Type B pancreatic cell (in vitro differentiated cells): Measurements from ENCODE around the gene GAS2L1. TPM values are rescaled to one million over a fixed set of nuclear protein-coding genes. Genes with fewer than 3 reads are reported as not detected.
A peak's percentile ranks its signal among the peaks of the same experiment; 100 is the strongest.

Experiments used
- DNase-seq: peaks from one replicate; pipeline ENCODE4 v3.0.0; 2021; ENCODE audit warnings: mixed read lengths; ENCODE audit not compliant: unreplicated experiment; ENCODE audit errors: extremely low spot score
- H3K27ac Mint-ChIP-seq: 2 replicates; pipeline ENCODE4 v1.8.0; 2021; ENCODE audit warnings: mild to moderate bottlenecking, mixed read lengths
- H3K27me3 Mint-ChIP-seq: 2 replicates; pipeline ENCODE4 v1.8.0; 2021; ENCODE audit warnings: mixed read lengths
- H3K36me3 Mint-ChIP-seq: 2 replicates; pipeline ENCODE4 v1.8.0; 2021; ENCODE audit warnings: mixed read lengths
- H3K4me1 Mint-ChIP-seq: one replicate; pipeline ENCODE4 v1.8.0; 2021; ENCODE audit warnings: mixed read lengths; ENCODE audit not compliant: unreplicated experiment
- H3K4me3 Mint-ChIP-seq: 2 replicates; pipeline ENCODE4 v1.8.0; 2021; ENCODE audit warnings: mild to moderate bottlenecking, mixed read lengths
- H3K9me3 Mint-ChIP-seq: 2 replicates; pipeline ENCODE4 v1.8.0; 2021; ENCODE audit warnings: mixed read lengths
- total RNA-seq: library from RNA; stranded (reverse); gene quantifications from 2 replicates; pipeline ENCODE4 v1.2.1, GENCODE V29; 2021; ENCODE audit warnings: low replicate concordance
- TF ChIP-seq, protein P1 (sequence below): fragments of 200-600 bp; sonication (generic); conservative IDR thresholded peaks from 2 replicates; pipeline ENCODE4 v1.5.0; 2021; ENCODE audit warnings: antibody characterized with exemption, mild to moderate bottlenecking

GAS2L1 gene
- total RNA-seq, 1 donor from 2014 or later = 13.5 TPM

DNA sequence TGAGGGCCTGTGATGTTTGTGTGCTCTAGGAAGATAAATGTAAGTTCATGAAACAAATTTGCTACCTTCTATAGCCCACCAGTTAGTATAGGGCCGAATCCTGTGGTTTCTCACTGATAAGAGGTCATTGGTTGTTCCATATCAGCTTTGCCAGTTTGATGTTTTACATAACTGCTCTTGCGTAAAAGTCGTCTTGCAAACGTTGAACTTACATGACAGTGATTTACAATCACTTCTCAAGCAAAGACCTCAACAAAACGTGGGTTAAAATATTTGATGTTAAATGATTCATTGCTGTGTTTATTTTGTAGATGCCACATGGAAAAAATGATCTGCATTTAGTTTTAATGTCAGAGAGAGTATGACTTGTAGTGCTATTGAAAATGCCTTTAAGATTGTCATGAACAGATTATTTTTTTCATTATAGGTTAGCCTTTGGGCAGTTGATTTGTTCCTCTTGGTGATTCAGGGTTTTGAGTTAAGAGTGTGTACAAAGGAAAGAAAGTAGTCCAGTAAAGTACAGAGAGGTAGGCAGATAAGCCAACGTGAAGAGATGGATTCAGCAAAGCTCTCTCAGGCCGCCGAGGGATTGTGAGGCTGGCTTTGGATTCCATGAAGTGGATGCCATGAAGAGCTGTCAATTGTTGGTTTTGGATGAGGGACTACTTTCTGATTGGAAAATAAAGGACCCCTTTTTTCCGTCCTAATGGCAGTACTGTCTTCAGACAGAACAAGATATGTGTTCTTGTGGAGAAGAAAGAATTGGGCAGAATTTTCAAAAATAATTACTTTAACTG lies 35.8 kb upstream of the GAS2L1 start:
- TF ChIP-seq, protein P1, sequence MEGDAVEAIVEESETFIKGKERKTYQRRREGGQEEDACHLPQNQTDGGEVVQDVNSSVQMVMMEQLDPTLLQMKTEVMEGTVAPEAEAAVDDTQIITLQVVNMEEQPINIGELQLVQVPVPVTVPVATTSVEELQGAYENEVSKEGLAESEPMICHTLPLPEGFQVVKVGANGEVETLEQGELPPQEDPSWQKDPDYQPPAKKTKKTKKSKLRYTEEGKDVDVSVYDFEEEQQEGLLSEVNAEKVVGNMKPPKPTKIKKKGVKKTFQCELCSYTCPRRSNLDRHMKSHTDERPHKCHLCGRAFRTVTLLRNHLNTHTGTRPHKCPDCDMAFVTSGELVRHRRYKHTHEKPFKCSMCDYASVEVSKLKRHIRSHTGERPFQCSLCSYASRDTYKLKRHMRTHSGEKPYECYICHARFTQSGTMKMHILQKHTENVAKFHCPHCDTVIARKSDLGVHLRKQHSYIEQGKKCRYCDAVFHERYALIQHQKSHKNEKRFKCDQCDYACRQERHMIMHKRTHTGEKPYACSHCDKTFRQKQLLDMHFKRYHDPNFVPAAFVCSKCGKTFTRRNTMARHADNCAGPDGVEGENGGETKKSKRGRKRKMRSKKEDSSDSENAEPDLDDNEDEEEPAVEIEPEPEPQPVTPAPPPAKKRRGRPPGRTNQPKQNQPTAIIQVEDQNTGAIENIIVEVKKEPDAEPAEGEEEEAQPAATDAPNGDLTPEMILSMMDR = no peak
- DNase-seq = no peak
- Mint-ChIP-seq H3K4me3 (peak overlapping the region; percentile 98), H3K27ac (peak overlapping the region; percentile 100), H3K9me3 (no peaks in the 10 kb centered on the region), H3K4me1 (peaks cover 56% of the 10 kb centered on the region), H3K27me3 (peaks cover 4% of the 10 kb centered on the region), H3K36me3 (peaks cover 67% of the 10 kb centered on the region)

DNA sequence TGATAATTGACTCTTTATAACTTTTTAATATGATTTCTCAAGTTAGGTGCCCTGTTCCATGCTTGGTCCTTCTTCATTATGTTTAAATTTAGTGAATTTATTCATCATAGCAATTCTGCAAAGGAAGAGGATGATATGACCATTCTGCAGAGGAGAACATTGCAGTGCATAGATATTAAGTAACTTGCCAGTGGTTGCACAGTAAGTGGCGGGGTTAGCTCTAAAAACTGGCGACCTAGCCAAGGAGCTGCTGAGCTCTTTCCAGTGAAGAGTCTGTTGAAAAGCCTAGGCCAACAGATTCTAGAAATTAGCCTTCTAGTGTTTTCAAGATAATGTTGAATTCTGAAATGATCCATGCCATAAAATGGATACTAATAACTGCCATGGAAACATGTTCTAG lies 33.8 kb upstream of the GAS2L1 start:
- no peak for DNase-seq
- no peaks in the 10 kb centered on the region for H3K9me3 Mint-ChIP-seq
- TF ChIP-seq, protein P1 = no peak
- H3K4me1 Mint-ChIP-seq = peaks cover 59% of the 10 kb centered on the region
- peaks cover 71% of the 10 kb centered on the region for H3K36me3 Mint-ChIP-seq
- H3K4me3 Mint-ChIP-seq = no peak overlapping the region
- no peak overlapping the region for H3K27ac Mint-ChIP-seq
- peaks cover 4% of the 10 kb centered on the region for H3K27me3 Mint-ChIP-seq

DNA sequence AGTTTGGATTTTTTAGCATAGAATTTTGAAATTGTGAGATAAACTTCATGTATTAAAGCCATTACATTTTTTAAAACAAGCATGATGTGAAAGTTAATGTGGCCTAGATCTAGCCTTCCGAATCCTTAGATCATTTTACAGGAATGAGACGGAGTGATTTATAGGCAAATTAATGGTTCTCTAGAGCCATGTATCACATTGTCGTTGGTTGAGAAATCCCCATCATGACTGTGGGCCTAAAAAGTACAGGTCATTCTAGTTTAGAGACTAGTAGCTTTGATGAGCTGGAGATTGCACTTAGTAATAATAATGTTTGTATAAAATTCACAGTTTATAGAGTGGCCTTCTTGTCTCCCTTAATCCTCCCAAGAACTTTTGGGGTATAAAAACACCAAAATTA lies 31.3 kb upstream of the GAS2L1 start:
- peaks cover 56% of the 10 kb centered on the region for H3K4me1 Mint-ChIP-seq
- no peak for DNase-seq
- H3K36me3 Mint-ChIP-seq = peaks cover 74% of the 10 kb centered on the region
- H3K27ac Mint-ChIP-seq = no peak overlapping the region
- H3K27me3 Mint-ChIP-seq = no peaks in the 10 kb centered on the region
- H3K4me3 Mint-ChIP-seq = no peak overlapping the region
- H3K9me3 Mint-ChIP-seq = no peaks in the 10 kb centered on the region
- TF ChIP-seq, protein P1 = no peak

DNA sequence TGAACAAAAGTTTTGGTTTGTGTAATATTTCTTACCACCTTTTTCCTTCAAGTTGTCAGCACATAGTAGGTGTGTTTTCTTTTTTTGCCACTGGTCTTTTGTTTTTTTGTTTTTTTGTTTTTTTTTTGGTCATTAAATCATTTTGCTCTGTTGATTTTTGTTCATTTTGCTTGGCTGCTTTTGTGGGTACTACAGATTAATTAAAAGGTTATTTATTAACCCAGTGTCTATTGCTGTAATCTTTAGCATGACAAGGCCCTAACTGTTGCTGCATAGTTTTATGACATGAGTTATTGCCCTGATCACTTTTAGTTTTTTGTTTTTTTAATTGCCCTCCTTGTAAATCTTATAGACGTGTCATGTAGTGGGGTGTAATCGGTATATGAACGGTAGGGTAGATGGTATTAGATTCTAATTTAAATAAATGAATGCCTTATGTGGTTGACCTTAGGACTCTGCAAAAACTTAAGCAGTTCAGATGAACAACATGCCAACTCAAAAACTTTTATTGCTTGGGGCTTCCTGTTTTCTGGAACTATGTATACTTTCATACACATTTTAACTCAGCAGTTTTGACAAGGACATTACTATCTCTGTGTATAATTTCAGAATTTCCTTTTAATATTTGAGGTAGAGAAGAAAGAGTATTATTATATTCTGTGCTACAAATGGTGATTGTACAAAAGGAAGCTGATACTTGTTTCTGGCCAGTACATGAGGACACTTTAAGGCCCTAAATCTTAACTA lies 30.5 kb upstream of the GAS2L1 start:
- TF ChIP-seq, protein P1 = no peak
- H3K9me3 Mint-ChIP-seq = no peaks in the 10 kb centered on the region
- peaks cover 69% of the 10 kb centered on the region for H3K36me3 Mint-ChIP-seq
- peak overlapping the region; percentile 32 for H3K4me3 Mint-ChIP-seq
- peak overlapping the region; percentile 22 for H3K27ac Mint-ChIP-seq
- no peak for DNase-seq
- H3K27me3 Mint-ChIP-seq = no peaks in the 10 kb centered on the region
- H3K4me1 Mint-ChIP-seq = peaks cover 48% of the 10 kb centered on the region

DNA sequence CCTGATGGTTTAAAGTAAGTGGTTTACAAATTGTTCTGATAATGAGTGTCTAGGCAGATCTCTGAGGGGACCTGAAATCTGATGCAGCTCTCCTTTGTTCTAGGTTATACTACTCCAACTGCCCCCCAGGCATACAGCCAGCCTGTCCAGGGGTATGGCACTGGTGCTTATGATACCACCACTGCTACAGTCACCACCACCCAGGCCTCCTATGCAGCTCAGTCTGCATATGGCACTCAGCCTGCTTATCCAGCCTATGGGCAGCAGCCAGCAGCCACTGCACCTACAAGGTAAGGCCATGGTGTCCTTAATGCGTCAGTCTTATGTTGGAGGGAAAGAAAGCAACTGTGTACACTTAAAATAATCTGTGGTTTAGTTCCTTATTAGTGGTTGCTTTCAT lies 28.5 kb upstream of the GAS2L1 start:
- Mint-ChIP-seq H3K4me3 (no peak overlapping the region), H3K27me3 (no peaks in the 10 kb centered on the region), H3K9me3 (no peaks in the 10 kb centered on the region), H3K36me3 (peaks cover 64% of the 10 kb centered on the region), H3K4me1 (peaks cover 32% of the 10 kb centered on the region), H3K27ac (peak overlapping the region; percentile 26)
- TF ChIP-seq, protein P1 = no peak
- DNase-seq = no peak
